HG03175 (cell line): Measurements from ENCODE around the gene CZIB.
"Not testable (repeated sequence)": the region's sequence is repeated elsewhere in the genome, so short reads cannot be mapped to it uniquely, and the experiment has no call there.

ENCODE experiments used
- ATAC-seq: cut with Tn5 transposase; IDR thresholded peaks from one replicate; pipeline ENCODE4 v1.9.1; 2021; ENCODE audit warnings: mild to moderate bottlenecking, moderate library complexity; ENCODE audit not compliant: unreplicated experiment

CZIB gene

GRCh38 chr1:53241828-53242227 is 21.4 kb upstream of the CZIB start:
- ATAC-seq, result no peak

DNA sequence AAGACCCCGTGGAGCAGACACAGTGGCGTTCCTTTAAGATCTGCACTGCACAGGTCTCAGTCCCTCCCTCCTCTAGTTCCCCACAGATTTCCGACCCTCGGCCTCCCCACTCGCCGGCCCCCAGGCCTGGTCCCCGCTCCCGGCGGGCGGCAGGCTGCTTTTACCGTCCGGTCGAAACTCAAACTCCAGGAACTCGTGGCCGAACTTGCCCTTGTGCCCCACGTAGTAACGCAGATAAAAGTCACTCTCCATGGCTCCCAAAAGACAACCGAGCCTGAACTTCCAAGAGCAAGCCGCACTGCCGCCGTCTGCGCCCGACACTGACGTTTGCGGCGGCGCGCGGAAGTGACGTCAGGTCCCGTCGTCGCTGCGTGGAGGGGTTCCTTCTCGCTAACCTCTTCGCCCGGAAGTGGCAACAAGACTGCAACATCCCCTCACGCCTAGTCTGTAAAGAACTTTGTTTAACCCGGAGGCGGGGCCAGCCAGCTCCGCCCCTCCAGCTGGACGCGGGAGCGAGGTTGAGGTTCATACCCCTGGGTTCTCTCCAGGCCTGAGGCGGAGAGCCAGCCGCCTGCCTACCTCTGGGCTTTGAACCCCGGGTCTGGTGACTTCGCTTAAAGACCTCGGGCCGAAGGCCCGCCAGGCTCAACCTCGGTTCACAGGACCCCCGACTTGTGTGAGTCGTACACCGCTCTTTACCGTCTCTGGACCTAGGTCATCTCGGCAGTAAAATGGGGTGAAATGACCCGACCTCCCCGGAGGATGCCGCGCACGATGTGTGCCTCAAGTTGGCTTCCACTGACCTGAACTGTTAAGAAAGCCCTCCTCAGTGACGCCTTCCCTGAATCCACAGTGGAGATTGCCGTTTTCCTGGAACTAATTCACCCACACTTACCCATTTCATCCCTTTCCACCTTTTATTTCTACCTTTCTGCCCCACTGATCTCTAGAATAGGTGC is 18.0 kb upstream of the CZIB start, which contains the start of gene MAGOH:
Gene MAGOH, minus strand, starts transcription at position 322 of the 959 bp plus-strand sequence. Its CDS starts 70 bp downstream, at position 252.
- peak; percentile 99 for ATAC-seq

DNA sequence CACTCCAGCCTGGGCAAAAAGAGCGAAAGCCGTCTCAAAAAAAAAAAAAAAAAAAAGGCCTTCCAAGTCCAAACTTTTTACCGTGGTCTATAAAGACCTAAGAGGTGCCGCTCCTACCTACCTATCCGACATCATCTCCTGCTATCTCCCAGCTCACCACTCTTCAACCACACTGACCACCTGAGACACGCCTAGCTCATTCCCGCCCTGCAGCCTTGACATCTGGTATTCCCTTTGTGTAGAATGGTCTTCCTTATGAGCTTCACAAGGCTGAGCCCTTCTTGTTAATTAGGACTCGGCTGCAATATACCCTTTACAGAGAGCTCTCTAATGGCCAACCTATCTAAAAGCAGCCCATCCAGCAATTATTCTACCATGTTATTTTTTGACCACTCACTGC is 17.2 kb upstream of the CZIB start:
- ATAC-seq, result no peak

GRCh38 chr1:53220962-53221286 is 490 bp upstream of the CZIB start:
- no peak for ATAC-seq

GRCh38 chr1:53219711-53220110 is 723 bp downstream of the CZIB start:
- ATAC-seq, result no peak

- ATAC-seq, result no peak
Measured at GRCh38 chr1:53218201-53218600, 2.2 kb downstream of the CZIB start.

GRCh38 chr1:53214376-53214940 is 6.0 kb downstream of the CZIB start:
- ATAC-seq, result no peak

DNA sequence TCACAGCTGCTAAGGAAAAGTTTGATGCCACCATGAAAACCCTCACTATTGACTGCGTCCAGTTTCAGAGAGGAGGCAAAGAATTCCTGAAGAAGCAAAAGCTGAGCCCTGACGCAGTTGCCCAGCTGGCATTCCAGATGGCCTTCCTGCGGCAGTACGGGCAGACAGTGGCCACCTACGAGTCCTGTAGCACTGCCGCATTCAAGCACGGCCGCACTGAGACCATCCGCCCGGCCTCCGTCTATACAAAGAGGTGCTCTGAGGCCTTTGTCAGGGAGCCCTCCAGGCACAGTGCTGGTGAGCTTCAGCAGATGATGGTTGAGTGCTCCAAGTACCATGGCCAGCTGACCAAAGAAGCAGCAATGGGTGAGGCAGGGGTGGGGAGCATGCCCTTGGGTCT is 9.5 kb downstream of the CZIB start:
- no peak for ATAC-seq

DNA sequence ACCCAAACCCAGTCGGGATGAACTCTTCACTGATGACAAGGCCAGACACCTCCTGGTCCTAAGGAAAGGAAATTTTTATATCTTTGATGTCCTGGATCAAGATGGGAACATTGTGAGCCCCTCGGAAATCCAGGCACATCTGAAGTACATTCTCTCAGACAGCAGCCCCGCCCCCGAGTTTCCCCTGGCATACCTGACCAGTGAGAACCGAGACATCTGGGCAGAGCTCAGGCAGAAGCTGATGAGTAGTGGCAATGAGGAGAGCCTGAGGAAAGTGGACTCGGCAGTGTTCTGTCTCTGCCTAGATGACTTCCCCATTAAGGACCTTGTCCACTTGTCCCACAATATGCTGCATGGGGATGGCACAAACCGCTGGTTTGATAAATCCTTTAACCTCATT is 10.1 kb downstream of the CZIB start:
- no peak for ATAC-seq

DNA sequence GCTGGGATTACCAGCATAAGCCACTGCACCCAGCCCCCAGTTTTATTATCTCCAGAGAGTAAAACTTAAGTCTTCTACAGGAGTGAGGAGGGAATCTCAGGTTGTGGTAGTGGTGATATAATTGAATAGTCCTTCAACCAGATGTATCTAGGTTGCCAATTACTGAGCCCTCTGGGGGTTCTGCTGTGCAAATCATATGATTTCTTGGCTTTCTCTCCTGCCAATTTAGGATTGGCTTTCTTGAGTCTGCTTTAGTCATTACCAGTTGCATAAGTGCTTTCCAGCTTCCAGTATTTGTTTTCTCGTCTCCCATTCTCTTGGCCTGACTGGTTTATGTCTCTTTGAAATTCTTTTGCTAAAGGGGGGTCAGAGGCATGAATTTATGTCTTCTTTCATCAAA is 12.7 kb downstream of the CZIB start:
- no peak for ATAC-seq

- no peak for ATAC-seq
Measured at GRCh38 chr1:53206735-53207379, 13.6 kb downstream of the CZIB start.

- ATAC-seq, result not testable (repeated sequence)
Measured at GRCh38 chr1:53206083-53206685, 14.2 kb downstream of the CZIB start.

DNA sequence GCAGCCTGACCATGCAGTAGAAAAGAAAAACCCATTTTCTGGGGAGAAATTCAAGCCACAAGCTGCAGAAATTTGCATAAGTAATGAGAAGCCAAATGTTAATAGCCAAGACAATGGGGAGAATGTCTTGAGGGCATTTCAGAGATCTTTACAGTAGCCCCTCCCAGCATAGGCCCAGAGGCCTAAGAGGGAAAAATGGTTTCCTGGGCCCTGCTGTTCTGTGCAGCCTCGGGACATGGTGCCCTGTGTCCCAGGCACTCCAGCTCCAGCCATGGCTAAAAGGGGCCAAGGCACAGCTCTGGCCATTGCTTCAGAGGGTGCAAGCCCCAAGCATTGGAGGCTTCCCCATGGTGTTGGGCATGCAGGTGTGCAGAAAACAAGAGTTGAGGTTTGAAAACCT is 14.9 kb downstream of the CZIB start:
- ATAC-seq, result not testable (repeated sequence)

- no peak for ATAC-seq
Measured at GRCh38 chr1:53203466-53203865, 17.0 kb downstream of the CZIB start.

DNA sequence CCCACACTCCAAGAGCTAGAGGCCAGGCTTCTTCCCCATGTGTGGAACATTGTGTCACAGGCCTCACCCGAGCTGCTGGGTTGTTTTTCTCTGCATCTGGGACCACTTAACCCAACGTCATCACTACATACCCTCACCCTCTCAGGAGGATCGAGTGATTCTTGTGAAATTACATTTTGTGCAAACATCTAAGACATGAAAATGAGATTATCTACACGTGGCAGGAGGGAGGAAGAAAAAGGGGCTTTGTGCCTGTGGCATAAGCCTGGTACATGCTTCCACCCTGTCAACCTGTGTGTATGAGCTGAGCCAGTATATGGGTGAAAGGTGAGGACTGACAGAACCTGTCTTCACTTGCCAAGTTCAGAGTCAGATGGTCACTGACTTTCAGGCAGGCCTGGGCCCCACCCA is 22.2 kb downstream of the CZIB start:
- no peak for ATAC-seq

DNA sequence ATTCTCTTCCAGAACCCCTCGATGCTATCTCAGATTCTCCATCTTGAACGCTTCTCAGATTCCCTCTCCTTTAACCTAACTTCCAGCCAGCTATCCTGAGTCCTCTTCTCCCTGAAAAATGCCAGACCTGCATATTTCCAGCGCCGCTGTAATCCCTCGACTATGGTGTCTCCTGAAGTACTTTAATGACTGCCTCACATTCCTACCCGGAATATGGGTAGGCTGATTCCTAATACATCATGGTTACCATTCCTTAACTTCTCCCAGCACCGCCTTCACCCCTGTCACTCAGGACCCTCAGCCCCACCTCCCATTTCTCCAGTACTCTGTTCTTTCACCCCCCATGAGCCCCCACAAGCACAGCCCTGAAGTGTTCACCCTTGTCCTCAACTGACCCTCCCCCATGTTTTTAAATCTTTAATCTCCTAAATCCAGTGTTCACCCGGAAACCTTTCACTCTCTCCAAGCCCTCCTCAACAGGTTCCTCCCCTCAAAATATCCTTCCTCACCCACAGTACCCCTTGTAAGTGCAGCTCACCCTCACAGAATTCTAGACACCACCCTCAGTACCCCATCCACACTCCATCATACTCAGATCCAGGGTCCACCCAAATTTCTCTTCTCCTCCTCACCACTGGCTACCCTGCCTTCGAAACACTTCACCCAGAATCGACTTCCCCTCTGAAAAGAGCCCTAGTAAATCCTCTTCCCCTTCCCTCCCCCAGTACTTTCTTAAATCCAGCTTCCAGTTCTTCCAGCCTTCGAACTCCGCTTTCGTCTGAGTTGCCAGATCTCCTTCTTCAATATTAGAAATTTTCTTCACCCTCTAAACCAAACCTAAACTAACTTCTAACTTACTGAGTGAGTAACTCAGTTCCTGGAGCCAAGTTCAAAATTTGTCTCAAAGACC is 22.9 kb downstream of the CZIB start:
- no peak for ATAC-seq

DNA sequence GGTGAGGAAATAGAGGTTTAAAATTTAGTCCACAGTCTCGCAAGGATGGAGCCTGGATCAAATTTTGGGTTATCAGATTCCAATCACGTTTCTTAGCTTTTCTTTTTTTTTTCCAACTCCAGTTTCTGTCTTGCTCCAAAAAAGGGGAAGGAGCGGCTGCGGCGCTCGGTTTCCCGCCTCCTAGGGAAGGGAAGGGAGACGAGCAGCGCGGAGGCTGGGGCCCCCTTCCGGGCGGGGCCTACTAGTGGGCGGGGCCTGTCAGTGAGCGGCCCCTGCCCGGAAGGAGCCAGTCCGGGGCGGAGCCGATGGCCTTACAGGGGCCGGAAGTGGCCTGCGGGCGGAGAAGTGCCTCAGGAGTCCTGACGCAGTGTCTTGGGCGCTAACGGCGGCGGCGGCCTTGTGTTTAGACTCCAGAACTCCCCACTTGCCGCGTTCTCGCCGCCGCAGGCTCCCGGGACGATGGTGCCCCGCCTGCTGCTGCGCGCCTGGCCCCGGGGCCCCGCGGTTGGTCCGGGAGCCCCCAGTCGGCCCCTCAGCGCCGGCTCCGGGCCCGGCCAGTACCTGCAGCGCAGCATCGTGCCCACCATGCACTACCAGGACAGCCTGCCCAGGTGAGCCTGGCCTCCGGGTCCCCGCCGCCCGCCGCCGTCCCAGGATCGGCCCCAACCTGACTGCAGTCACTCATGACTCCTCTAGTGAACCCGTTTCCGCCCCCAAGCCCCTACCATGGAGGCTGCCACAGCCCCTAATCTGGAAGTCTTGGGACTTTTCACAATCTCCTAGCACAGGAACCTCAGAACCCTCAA is 23.7 kb downstream of the CZIB start, which contains the start of gene CPT2:
Gene CPT2, plus strand, starts transcription at position 340 of the 806 bp plus-strand sequence. Its CDS starts 120 bp downstream, at position 460.
- ATAC-seq, result peak; percentile 99

DNA sequence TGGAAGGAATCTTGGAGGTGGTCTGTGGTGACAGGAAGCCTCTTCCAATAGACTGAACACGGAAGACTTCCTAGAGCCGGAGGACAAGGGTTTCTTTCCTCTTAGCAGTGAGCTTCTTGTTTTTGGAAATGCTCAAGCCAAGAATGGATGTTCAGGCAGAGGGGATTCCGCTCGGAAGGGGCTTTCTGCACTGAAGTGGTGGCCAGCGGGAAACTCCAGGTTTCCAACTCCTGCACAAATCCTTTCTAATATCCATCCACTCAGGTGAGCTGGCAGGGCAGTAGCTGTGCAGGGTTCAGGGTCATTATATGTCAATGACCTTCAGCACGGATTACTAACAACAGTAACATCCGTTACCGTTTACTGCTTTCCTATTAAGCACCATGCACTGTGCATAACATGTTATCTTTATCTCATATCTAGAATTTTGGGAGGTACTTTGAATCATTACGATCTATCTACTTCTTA is 24.4 kb downstream of the CZIB start:
- ATAC-seq, result peak; percentile 19
